ENCODE results near the gene DYNC2LI1.

DYNC2LI1 gene

DNA sequence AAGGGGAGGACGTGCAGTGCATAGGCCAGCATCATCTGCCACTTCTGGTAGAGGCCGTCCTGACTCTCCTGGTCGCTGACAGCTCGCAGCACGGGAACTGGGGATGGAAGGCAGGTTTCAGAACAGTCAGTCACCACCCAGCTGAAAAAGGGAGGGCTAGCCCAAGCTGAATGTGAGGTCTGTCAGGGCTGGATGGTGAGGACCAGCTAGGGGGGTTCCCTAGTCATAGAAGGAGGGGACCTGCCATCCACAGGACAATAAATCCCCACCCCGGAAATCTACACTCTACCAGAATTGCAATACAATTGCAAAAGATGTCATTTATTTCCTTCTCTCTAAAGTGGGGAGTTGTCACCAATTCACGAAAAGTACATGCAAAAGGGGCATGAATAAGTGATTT is 49.0 kb downstream of the DYNC2LI1 start (continued):
- TF ChIP-seq PPARA (CRISPR knock-in tag; IDR thresholded peaks at IDR 0.05; ENCODE audit: borderline replicate concordance) = no peak
- no peak for TF ChIP-seq ZNF70 (CRISPR knock-in tag; IDR thresholded peaks at IDR 0.05)
- no peak for TF ChIP-seq ZNF8 (CRISPR knock-in tag; IDR thresholded peaks at IDR 0.05)

DNA sequence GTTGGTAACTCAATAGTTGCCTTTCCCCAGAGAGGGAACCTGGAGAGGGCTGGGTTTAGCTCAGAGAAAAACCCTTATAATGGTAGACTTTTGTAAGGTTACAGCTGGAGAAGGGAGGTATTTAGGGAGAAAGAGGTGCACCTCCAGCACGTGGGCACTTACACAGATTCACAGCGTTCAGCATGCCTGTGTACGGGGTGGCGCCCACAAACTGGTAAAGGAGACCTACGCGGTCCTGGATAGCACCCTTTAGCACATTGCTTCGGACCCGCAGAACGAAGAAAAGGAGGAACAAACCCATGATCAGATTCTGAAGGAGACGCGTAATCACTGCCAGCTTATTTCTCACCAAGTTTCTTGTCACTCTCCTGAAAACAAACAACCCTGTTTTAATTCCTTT is 49.9 kb downstream of the DYNC2LI1 start:
- ATAC-seq = no peak
- no peak for TF ChIP-seq BACH2 (CRISPR knock-in tag; IDR thresholded peaks at IDR 0.05; ENCODE audit: borderline replicate concordance)

DNA sequence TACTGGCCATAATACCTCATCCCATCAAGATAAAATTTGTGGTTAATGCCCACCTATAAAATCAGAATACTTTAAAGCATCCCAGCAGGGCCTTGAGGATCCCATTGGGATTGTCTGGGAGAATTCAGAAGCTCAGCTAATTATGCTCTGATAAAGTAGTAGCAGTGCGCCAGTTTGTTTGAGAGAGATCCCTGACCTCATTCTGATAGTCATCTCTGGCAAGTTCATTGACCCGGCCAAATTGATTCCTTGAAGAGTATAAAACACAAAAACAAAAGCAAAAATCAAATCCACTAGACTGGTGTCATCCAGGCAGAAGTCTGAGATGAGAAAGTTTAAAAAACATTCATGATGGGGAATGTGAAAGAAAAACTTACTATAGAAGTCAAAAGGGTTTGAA is 50.7 kb downstream of the DYNC2LI1 start:
- no peak for ATAC-seq
- no peak for TF ChIP-seq RARB (CRISPR knock-in tag; IDR thresholded peaks at IDR 0.05)
- TF ChIP-seq, protein P1, sequence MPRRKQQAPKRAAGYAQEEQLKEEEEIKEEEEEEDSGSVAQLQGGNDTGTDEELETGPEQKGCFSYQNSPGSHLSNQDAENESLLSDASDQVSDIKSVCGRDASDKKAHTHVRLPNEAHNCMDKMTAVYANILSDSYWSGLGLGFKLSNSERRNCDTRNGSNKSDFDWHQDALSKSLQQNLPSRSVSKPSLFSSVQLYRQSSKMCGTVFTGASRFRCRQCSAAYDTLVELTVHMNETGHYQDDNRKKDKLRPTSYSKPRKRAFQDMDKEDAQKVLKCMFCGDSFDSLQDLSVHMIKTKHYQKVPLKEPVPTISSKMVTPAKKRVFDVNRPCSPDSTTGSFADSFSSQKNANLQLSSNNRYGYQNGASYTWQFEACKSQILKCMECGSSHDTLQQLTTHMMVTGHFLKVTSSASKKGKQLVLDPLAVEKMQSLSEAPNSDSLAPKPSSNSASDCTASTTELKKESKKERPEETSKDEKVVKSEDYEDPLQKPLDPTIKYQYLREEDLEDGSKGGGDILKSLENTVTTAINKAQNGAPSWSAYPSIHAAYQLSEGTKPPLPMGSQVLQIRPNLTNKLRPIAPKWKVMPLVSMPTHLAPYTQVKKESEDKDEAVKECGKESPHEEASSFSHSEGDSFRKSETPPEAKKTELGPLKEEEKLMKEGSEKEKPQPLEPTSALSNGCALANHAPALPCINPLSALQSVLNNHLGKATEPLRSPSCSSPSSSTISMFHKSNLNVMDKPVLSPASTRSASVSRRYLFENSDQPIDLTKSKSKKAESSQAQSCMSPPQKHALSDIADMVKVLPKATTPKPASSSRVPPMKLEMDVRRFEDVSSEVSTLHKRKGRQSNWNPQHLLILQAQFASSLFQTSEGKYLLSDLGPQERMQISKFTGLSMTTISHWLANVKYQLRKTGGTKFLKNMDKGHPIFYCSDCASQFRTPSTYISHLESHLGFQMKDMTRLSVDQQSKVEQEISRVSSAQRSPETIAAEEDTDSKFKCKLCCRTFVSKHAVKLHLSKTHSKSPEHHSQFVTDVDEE (CRISPR knock-in tag; IDR thresholded peaks at IDR 0.05) = no peak
- TF ChIP-seq ZFP30 (CRISPR knock-in tag; IDR thresholded peaks at IDR 0.05) = no peak
- TF ChIP-seq ZC3H10 (CRISPR knock-in tag; IDR thresholded peaks at IDR 0.05) = no peak
- TF ChIP-seq, protein P2, sequence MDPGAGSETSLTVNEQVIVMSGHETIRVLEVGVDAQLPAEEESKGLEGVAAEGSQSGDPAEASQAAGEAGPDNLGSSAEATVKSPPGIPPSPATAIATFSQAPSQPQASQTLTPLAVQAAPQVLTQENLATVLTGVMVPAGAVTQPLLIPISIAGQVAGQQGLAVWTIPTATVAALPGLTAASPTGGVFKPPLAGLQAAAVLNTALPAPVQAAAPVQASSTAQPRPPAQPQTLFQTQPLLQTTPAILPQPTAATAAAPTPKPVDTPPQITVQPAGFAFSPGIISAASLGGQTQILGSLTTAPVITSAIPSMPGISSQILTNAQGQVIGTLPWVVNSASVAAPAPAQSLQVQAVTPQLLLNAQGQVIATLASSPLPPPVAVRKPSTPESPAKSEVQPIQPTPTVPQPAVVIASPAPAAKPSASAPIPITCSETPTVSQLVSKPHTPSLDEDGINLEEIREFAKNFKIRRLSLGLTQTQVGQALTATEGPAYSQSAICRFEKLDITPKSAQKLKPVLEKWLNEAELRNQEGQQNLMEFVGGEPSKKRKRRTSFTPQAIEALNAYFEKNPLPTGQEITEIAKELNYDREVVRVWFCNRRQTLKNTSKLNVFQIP (CRISPR knock-in tag; IDR thresholded peaks at IDR 0.05; ENCODE audit: borderline replicate concordance, low read depth) = no peak
- TF ChIP-seq, protein P3, sequence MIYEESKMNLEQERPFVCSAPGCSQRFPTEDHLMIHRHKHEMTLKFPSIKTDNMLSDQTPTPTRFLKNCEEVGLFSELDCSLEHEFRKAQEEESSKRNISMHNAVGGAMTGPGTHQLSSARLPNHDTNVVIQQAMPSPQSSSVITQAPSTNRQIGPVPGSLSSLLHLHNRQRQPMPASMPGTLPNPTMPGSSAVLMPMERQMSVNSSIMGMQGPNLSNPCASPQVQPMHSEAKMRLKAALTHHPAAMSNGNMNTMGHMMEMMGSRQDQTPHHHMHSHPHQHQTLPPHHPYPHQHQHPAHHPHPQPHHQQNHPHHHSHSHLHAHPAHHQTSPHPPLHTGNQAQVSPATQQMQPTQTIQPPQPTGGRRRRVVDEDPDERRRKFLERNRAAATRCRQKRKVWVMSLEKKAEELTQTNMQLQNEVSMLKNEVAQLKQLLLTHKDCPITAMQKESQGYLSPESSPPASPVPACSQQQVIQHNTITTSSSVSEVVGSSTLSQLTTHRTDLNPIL (CRISPR knock-in tag; IDR thresholded peaks at IDR 0.05; ENCODE audit: low read depth) = no peak
- TF ChIP-seq OSR1 (CRISPR knock-in tag; IDR thresholded peaks at IDR 0.05) = no peak
- TF ChIP-seq GLIS3 (CRISPR knock-in tag; IDR thresholded peaks at IDR 0.05) = no peak
- no peak for TF ChIP-seq CSDC2 (CRISPR knock-in tag; IDR thresholded peaks at IDR 0.05)
- TF ChIP-seq SNAI2 (CRISPR knock-in tag; IDR thresholded peaks at IDR 0.05) = no peak
- no peak for TF ChIP-seq TOX (CRISPR knock-in tag; IDR thresholded peaks at IDR 0.05; ENCODE audit: borderline replicate concordance)
- TF ChIP-seq ESRRG (CRISPR knock-in tag; IDR thresholded peaks at IDR 0.05) = no peak

DNA sequence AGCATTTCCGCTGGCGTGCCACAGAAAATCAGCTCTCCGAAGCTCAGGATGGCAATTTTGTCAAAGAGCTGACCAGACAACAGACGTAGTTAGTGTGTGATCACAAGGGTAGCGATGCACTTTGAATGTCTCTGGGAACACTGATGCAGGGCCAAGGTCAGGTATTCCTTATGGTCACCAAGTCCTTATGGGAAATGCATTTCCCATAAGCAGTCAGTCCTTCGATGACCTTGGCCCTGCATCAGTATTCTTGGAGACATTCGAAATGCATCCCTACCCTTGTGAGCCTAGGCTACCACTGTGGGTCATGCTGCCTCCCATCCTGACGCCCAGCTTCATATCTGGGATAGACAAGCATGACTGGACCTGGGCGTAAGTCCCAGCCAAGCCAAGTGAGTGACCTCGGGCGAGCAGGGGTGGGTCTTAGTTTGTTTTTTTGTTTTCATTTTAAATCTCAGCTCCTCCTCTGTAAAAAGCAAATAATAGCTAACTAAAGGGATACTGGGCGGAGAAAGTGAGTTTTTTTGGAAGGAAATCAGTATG is 51.2 kb downstream of the DYNC2LI1 start:
- TF ChIP-seq SNAI2 (CRISPR knock-in tag; IDR thresholded peaks at IDR 0.05) = no peak
- TF ChIP-seq RARB (CRISPR knock-in tag; IDR thresholded peaks at IDR 0.05) = no peak
- no peak for TF ChIP-seq ZC3H10 (CRISPR knock-in tag; IDR thresholded peaks at IDR 0.05)
- no peak for TF ChIP-seq ZNF8 (CRISPR knock-in tag; IDR thresholded peaks at IDR 0.05)
- TF ChIP-seq ISL1 (CRISPR knock-in tag; IDR thresholded peaks at IDR 0.05) = no peak
- TF ChIP-seq ZNF565 (CRISPR knock-in tag; conservative IDR thresholded peaks at IDR 0.05; ENCODE audit: low read depth) = no peak
- no peak for TF ChIP-seq TCF4 (CRISPR knock-in tag; IDR thresholded peaks at IDR 0.05; ENCODE audit: borderline replicate concordance)
- TF ChIP-seq GLIS3 (CRISPR knock-in tag; IDR thresholded peaks at IDR 0.05) = no peak
- TF ChIP-seq, protein P3 (CRISPR knock-in tag; IDR thresholded peaks at IDR 0.05; ENCODE audit: low read depth) = no peak
- no peak for TF ChIP-seq ZFP30 (CRISPR knock-in tag; IDR thresholded peaks at IDR 0.05)
- TF ChIP-seq TOX (CRISPR knock-in tag; IDR thresholded peaks at IDR 0.05; ENCODE audit: borderline replicate concordance) = no peak
- TF ChIP-seq, protein P2 (CRISPR knock-in tag; IDR thresholded peaks at IDR 0.05; ENCODE audit: borderline replicate concordance, low read depth) = no peak
- TF ChIP-seq BACH2 (CRISPR knock-in tag; IDR thresholded peaks at IDR 0.05; ENCODE audit: borderline replicate concordance) = no peak
- TF ChIP-seq ARNTL (CRISPR knock-in tag; IDR thresholded peaks at IDR 0.05; ENCODE audit: borderline replicate concordance, low read depth) = no peak
- no peak for TF ChIP-seq ZNF70 (CRISPR knock-in tag; IDR thresholded peaks at IDR 0.05)
- no peak for ATAC-seq
